ENCODE data around the gene NAV2.

Gene NAV2

GRCh38 chr11:19721176-19721575 lies 8.5 kb downstream of the NAV2 start:
- Mint-ChIP-seq H3K9me3 (no peaks in the 10 kb centered on the region), H3K27ac (no peak overlapping the region), H3K4me3 (no peak overlapping the region), H3K4me1 (peaks cover 24% of the 10 kb centered on the region), H3K36me3 (no peaks in the 10 kb centered on the region)
- no peak for ATAC-seq
- DNase-seq (ENCODE audit: low spot score in 2 of 2), result no peak

GRCh38 chr11:19722702-19723101 lies 10.1 kb downstream of the NAV2 start:
- Mint-ChIP-seq H3K4me3 (no peak overlapping the region), H3K4me1 (peaks cover 24% of the 10 kb centered on the region), H3K9me3 (no peaks in the 10 kb centered on the region), H3K27ac (no peak overlapping the region), H3K36me3 (no peaks in the 10 kb centered on the region)
- DNase-seq (ENCODE audit: low spot score in 2 of 2) (no peak), ATAC-seq (no peak)

- H3K27ac Mint-ChIP-seq, result peak overlapping the region; percentile 58
- H3K4me1 Mint-ChIP-seq, result peaks cover 24% of the 10 kb centered on the region
- H3K4me3 Mint-ChIP-seq, result peak overlapping the region; percentile 22
- peak; percentile 94 for ATAC-seq
- peak; percentile 15 to 58 for DNase-seq (ENCODE audit: low spot score in 2 of 2)
- no peaks in the 10 kb centered on the region for H3K9me3 Mint-ChIP-seq
- H3K36me3 Mint-ChIP-seq, result no peaks in the 10 kb centered on the region
These were observed 11.1 kb downstream of the NAV2 start for GRCh38 chr11:19723572-19724342.

- Mint-ChIP-seq H3K4me1 (peaks cover 24% of the 10 kb centered on the region), H3K36me3 (no peaks in the 10 kb centered on the region), H3K9me3 (no peaks in the 10 kb centered on the region), H3K27ac (peak overlapping the region; percentile 58), H3K4me3 (no peak overlapping the region)
- ATAC-seq (no peak), DNase-seq (ENCODE audit: low spot score in 2 of 2) (no peak)
These were observed 12.1 kb downstream of the NAV2 start for GRCh38 chr11:19724765-19725164.

GRCh38 chr11:19725379-19726079 lies 12.9 kb downstream of the NAV2 start:
- H3K27ac Mint-ChIP-seq, result no peak overlapping the region

GRCh38 chr11:19727246-19727645 lies 14.6 kb downstream of the NAV2 start:
- H3K36me3 Mint-ChIP-seq, result no peaks in the 10 kb centered on the region
- H3K9me3 Mint-ChIP-seq, result no peaks in the 10 kb centered on the region
- peaks cover 23% of the 10 kb centered on the region for H3K4me1 Mint-ChIP-seq
- no peak overlapping the region for H3K27ac Mint-ChIP-seq
- ATAC-seq, result no peak
- no peak for DNase-seq (ENCODE audit: low spot score in 2 of 2)
- no peak overlapping the region for H3K4me3 Mint-ChIP-seq

More at GRCh38 chr11:19725379-19726079, 12.9 kb downstream of the NAV2 start:
- peaks cover 24% of the 10 kb centered on the region for H3K4me1 Mint-ChIP-seq
- H3K36me3 Mint-ChIP-seq, result no peaks in the 10 kb centered on the region
- DNase-seq (ENCODE audit: low spot score in 2 of 2), result no peak
- no peak for ATAC-seq
- H3K4me3 Mint-ChIP-seq, result no peak overlapping the region
- H3K9me3 Mint-ChIP-seq, result no peaks in the 10 kb centered on the region

GRCh38 chr11:19728436-19728835 lies 15.8 kb downstream of the NAV2 start:
- Mint-ChIP-seq H3K27ac (no peak overlapping the region), H3K9me3 (no peaks in the 10 kb centered on the region), H3K4me1 (peaks cover 11% of the 10 kb centered on the region), H3K4me3 (no peak overlapping the region), H3K36me3 (no peaks in the 10 kb centered on the region)
- ATAC-seq (no peak), DNase-seq (ENCODE audit: low spot score in 2 of 2) (no peak)

- Mint-ChIP-seq H3K4me1 (peaks cover 4% of the 10 kb centered on the region), H3K4me3 (no peak overlapping the region), H3K27ac (no peak overlapping the region), H3K36me3 (no peaks in the 10 kb centered on the region), H3K9me3 (no peaks in the 10 kb centered on the region)
- DNase-seq (ENCODE audit: low spot score in 2 of 2), result no peak
- ATAC-seq, result no peak
These were observed 16.5 kb downstream of the NAV2 start for GRCh38 chr11:19729141-19729540.

GRCh38 chr11:19730373-19730772 lies 17.7 kb downstream of the NAV2 start:
- no peaks in the 10 kb centered on the region for H3K36me3 Mint-ChIP-seq
- DNase-seq (ENCODE audit: low spot score in 2 of 2) (no peak), ATAC-seq (no peak)
- no peaks in the 10 kb centered on the region for H3K4me1 Mint-ChIP-seq
- no peak overlapping the region for H3K27ac Mint-ChIP-seq
- H3K4me3 Mint-ChIP-seq, result no peak overlapping the region
- no peaks in the 10 kb centered on the region for H3K9me3 Mint-ChIP-seq

GRCh38 chr11:19734171-19734570 lies 21.5 kb downstream of the NAV2 start:
- H3K36me3 Mint-ChIP-seq, result no peaks in the 10 kb centered on the region
- H3K4me3 Mint-ChIP-seq, result no peak overlapping the region
- no peaks in the 10 kb centered on the region for H3K4me1 Mint-ChIP-seq
- ATAC-seq (no peak), DNase-seq (ENCODE audit: low spot score in 2 of 2) (no peak)
- no peak overlapping the region for H3K27ac Mint-ChIP-seq
- no peaks in the 10 kb centered on the region for H3K9me3 Mint-ChIP-seq

- Mint-ChIP-seq H3K9me3 (no peaks in the 10 kb centered on the region), H3K27ac (no peak overlapping the region), H3K4me3 (no peak overlapping the region), H3K4me1 (no peaks in the 10 kb centered on the region), H3K36me3 (no peaks in the 10 kb centered on the region)
- no peak for ATAC-seq
- no peak for DNase-seq (ENCODE audit: low spot score in 2 of 2)
These were observed 22.7 kb downstream of the NAV2 start for GRCh38 chr11:19735157-19735908.

- ATAC-seq, result no peak
- no peak overlapping the region for H3K27ac Mint-ChIP-seq
- H3K9me3 Mint-ChIP-seq, result no peaks in the 10 kb centered on the region
- H3K4me3 Mint-ChIP-seq, result no peak overlapping the region
- no peaks in the 10 kb centered on the region for H3K36me3 Mint-ChIP-seq
- no peaks in the 10 kb centered on the region for H3K4me1 Mint-ChIP-seq
- DNase-seq (ENCODE audit: low spot score in 2 of 2), result no peak
These were observed 23.4 kb downstream of the NAV2 start for GRCh38 chr11:19735909-19736498.

GRCh38 chr11:19736831-19737230 lies 24.2 kb downstream of the NAV2 start:
- Mint-ChIP-seq H3K4me1 (no peaks in the 10 kb centered on the region), H3K36me3 (no peaks in the 10 kb centered on the region), H3K27ac (no peak overlapping the region), H3K9me3 (no peaks in the 10 kb centered on the region), H3K4me3 (no peak overlapping the region)
- DNase-seq (ENCODE audit: low spot score in 2 of 2), result no peak
- no peak for ATAC-seq

GRCh38 chr11:19737575-19737974 lies 24.9 kb downstream of the NAV2 start:
- no peak for ATAC-seq

GRCh38 chr11:19738124-19738523 lies 25.5 kb downstream of the NAV2 start:
- H3K27ac Mint-ChIP-seq, result no peak overlapping the region
- ATAC-seq (no peak), DNase-seq (ENCODE audit: low spot score in 2 of 2) (no peak)
- H3K4me3 Mint-ChIP-seq, result no peak overlapping the region
- no peaks in the 10 kb centered on the region for H3K9me3 Mint-ChIP-seq
- H3K4me1 Mint-ChIP-seq, result no peaks in the 10 kb centered on the region
- H3K36me3 Mint-ChIP-seq, result no peaks in the 10 kb centered on the region

More at GRCh38 chr11:19737575-19737974, 24.9 kb downstream of the NAV2 start:
- H3K4me3 Mint-ChIP-seq, result no peak overlapping the region
- no peak for DNase-seq (ENCODE audit: low spot score in 2 of 2)
- no peaks in the 10 kb centered on the region for H3K36me3 Mint-ChIP-seq
- H3K9me3 Mint-ChIP-seq, result no peaks in the 10 kb centered on the region
- no peak overlapping the region for H3K27ac Mint-ChIP-seq
- no peaks in the 10 kb centered on the region for H3K4me1 Mint-ChIP-seq
